ENCODE results near the gene PTPRR. TPM values are rescaled to one million over a fixed set of nuclear protein-coding genes. Genes with fewer than 3 reads are reported as not detected.

Gene PTPRR
- total and polyA plus RNA-seq, 10 of the 15 experiments (the other 5 are each of a cell fraction or from before 2014, with no cell fraction given) = 0.14 to 3.1 (median 0.42) TPM

DNA sequence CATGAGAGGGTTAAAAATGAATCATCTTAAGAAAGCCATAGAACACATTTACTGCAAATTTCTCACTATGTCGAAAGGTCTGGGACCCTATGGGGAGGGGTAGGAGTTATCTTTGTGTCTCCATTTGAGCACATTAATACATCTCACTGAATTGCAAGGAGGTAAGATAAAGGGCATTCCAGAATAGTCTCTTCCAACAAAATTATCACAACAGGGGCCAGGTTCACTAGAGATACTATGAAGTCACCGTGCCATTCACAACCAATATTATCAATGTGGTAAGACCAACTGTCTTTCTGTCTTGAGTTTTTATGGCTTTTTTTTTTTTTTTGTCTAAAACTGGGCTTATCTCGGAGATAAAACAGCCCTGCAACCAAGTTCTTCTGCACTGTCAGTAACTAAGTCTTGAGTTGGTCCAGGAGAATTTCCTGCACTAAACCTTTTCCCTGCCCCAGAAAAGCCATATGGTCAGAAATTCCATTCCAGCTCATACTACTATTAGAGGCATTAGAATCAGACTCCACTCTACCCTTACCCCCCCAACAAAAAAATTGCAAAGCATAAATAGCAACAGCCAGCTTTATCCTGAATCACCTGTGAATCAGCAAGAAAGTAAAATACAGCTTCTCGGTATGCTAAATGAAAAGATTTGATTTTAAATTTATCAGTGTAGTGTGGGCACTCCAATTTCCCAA lies 79.7 kb downstream of the PTPRR start:
- FAIRE-seq = no peak
- no TSS peak for BruUV-seq (replicated peaks)
- Histone ChIP-seq H3K36me3 (ENCODE audit: control insufficient read depth in 2 of 2, insufficient read depth in 2 of 2, low read length in 1 of 2) (no peaks in the 10 kb centered on the region), H4K20me1 (ENCODE audit: control insufficient read depth, insufficient read depth) (no peaks in the 10 kb centered on the region), H3K9ac (ENCODE audit: control insufficient read depth, insufficient read depth, low read length) (no peak overlapping the region), H3K79me2 (ENCODE audit: control insufficient read depth, insufficient read depth, low read length) (no peaks in the 10 kb centered on the region), H2AFZ (ENCODE audit: control insufficient read depth, low read depth, low read length) (no peak overlapping the region), H3K27me3 (replicated peaks in 1 of 2; ENCODE audit: control insufficient read depth in 2 of 2, insufficient read depth in 2 of 2, low read length in 1 of 2) (no peaks in the 10 kb centered on the region; a peak in 1 of 4 replicates), H3K4me2 (ENCODE audit: control insufficient read depth, insufficient read depth) (no peak overlapping the region), H3K4me3 (no peak overlapping the region), H3K4me1 (ENCODE audit: control insufficient read depth, insufficient read depth, low read length) (no peaks in the 10 kb centered on the region), H3K9me3 (replicated peaks; ENCODE audit: control insufficient read depth, insufficient read depth, low read length) (no peaks in the 10 kb centered on the region), H3K27ac (ENCODE audit: control insufficient read depth, insufficient read depth) (no peak overlapping the region)
- intact Hi-C loops (cut with micrococcal nuclease; ENCODE audit: unreplicated experiment) = no loop called here
- TF ChIP-seq RELA (IDR thresholded peaks at IDR 0.05; ENCODE audit: borderline replicate concordance, partially characterized antibody) (no peak), STAT1 (conservative IDR thresholded peaks at IDR 0.05) (no peak), HDAC2 (IDR thresholded peaks at IDR 0.05) (no peak), ZNF207 (IDR thresholded peaks at IDR 0.05; ENCODE audit: borderline replicate concordance) (no peak), WRNIP1 (IDR thresholded peaks at IDR 0.05; ENCODE audit: borderline replicate concordance, low read depth, low read length) (no peak), POLR2AphosphoS5 (IDR thresholded peaks at IDR 0.05; ENCODE audit: low read length) (no peak), ASH2L (IDR thresholded peaks at IDR 0.05; ENCODE audit: borderline replicate concordance, low read depth) (no peak), PAX8 (IDR thresholded peaks at IDR 0.05) (no peak), NR2C2 (IDR thresholded peaks at IDR 0.05; ENCODE audit: borderline replicate concordance, control insufficient read depth, insufficient read length, low read depth) (no peak), CHD1 (IDR thresholded peaks at IDR 0.05; ENCODE audit: low read depth, low read length) (no peak), SUZ12 (IDR thresholded peaks at IDR 0.05; ENCODE audit: unreplicated experiment) (no peak)
- TF ChIP-seq, protein P1, sequence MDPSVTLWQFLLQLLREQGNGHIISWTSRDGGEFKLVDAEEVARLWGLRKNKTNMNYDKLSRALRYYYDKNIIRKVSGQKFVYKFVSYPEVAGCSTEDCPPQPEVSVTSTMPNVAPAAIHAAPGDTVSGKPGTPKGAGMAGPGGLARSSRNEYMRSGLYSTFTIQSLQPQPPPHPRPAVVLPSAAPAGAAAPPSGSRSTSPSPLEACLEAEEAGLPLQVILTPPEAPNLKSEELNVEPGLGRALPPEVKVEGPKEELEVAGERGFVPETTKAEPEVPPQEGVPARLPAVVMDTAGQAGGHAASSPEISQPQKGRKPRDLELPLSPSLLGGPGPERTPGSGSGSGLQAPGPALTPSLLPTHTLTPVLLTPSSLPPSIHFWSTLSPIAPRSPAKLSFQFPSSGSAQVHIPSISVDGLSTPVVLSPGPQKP (IDR thresholded peaks at IDR 0.05; ENCODE audit: low read depth, low read length) = no peak
- TF ChIP-seq, protein P2, sequence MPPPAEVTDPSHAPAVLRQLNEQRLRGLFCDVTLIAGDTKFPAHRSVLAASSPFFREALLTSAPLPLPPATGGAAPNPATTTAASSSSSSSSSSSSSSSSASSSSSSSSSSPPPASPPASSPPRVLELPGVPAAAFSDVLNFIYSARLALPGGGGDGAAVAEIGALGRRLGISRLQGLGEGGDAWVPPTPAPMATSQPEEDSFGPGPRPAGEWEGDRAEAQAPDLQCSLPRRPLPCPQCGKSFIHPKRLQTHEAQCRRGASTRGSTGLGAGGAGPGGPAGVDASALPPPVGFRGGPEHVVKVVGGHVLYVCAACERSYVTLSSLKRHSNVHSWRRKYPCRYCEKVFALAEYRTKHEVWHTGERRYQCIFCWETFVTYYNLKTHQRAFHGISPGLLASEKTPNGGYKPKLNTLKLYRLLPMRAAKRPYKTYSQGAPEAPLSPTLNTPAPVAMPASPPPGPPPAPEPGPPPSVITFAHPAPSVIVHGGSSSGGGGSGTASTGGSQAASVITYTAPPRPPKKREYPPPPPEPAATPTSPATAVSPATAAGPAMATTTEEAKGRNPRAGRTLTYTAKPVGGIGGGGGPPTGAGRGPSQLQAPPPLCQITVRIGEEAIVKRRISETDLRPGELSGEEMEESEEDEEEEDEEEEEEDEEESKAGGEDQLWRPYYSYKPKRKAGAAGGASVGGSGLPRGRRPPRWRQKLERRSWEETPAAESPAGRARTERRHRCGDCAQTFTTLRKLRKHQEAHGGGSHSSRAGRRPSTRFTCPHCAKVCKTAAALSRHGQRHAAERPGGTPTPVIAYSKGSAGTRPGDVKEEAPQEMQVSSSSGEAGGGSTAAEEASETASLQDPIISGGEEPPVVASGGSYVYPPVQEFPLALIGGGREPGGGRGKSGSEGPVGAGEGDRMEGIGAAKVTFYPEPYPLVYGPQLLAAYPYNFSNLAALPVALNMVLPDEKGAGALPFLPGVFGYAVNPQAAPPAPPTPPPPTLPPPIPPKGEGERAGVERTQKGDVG (CRISPR knock-in tag; IDR thresholded peaks at IDR 0.05) = no peak
- TF ChIP-seq, protein P3, sequence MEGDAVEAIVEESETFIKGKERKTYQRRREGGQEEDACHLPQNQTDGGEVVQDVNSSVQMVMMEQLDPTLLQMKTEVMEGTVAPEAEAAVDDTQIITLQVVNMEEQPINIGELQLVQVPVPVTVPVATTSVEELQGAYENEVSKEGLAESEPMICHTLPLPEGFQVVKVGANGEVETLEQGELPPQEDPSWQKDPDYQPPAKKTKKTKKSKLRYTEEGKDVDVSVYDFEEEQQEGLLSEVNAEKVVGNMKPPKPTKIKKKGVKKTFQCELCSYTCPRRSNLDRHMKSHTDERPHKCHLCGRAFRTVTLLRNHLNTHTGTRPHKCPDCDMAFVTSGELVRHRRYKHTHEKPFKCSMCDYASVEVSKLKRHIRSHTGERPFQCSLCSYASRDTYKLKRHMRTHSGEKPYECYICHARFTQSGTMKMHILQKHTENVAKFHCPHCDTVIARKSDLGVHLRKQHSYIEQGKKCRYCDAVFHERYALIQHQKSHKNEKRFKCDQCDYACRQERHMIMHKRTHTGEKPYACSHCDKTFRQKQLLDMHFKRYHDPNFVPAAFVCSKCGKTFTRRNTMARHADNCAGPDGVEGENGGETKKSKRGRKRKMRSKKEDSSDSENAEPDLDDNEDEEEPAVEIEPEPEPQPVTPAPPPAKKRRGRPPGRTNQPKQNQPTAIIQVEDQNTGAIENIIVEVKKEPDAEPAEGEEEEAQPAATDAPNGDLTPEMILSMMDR (IDR thresholded peaks at IDR 0.05 in 2 of 3, conservative IDR thresholded peaks at IDR 0.05 in 1 of 3; ENCODE audit: control insufficient read depth in 2 of 3, extremely low read depth in 1 of 3, insufficient read depth in 1 of 3, low read depth in 3 of 3, low read length in 3 of 3) = no peak
- TF ChIP-seq, protein P4, sequence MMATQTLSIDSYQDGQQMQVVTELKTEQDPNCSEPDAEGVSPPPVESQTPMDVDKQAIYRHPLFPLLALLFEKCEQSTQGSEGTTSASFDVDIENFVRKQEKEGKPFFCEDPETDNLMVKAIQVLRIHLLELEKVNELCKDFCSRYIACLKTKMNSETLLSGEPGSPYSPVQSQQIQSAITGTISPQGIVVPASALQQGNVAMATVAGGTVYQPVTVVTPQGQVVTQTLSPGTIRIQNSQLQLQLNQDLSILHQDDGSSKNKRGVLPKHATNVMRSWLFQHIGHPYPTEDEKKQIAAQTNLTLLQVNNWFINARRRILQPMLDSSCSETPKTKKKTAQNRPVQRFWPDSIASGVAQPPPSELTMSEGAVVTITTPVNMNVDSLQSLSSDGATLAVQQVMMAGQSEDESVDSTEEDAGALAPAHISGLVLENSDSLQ (IDR thresholded peaks at IDR 0.05) = no peak
- POLR2A ChIA-PET = no interaction called here
- WGBS (ENCODE audit: insufficient coverage, insufficient replicate concordance, low lambda C conversion rate, missing lambda C conversion rate) = 13% methylated on average over 4 of the region's 4 CpGs
- SMC1A ChIA-PET (ENCODE audit: uncharacterized antibody, unreplicated experiment) = no interaction called here
- CTCF ChIA-PET = no interaction called here
- no peak for DNase-seq (ENCODE audit: low read depth, low spot score)
- RAD21 ChIA-PET (ENCODE audit: unreplicated experiment) = no interaction called here
- ATAC-seq = no peak
- in situ Hi-C loops (cut with MboI) = no loop called here
